ENCODE results near the gene RTN4. TPM values are rescaled to one million over a fixed set of nuclear protein-coding genes. Genes with fewer than 3 reads are reported as not detected.

The RTN4 gene
- polyA plus RNA-seq, 2 donors: 116 to 121 TPM

- Histone ChIP-seq H3K9me3 (ENCODE audit: control insufficient read depth in 2 of 2, insufficient read depth in 1 of 2, low read depth in 1 of 2, low read length in 1 of 2) (no peaks in the 10 kb centered on the region), H3K36me3 (ENCODE audit: control insufficient read depth in 2 of 2, insufficient read depth in 2 of 2, low read length in 1 of 2) (peaks cover 5 to 12% of the 10 kb centered on the region in 2 donors), H3K4me1 (ENCODE audit: control insufficient read depth in 2 of 2, insufficient read depth in 2 of 2, low read length in 1 of 2) (peaks cover 0 to 16% of the 10 kb centered on the region in 2 donors), H3K4me3 (ENCODE audit: low read depth in 1 of 2, low read length in 2 of 2) (no peak overlapping the region), H3K27me3 (ENCODE audit: control insufficient read depth in 1 of 2, insufficient read depth in 2 of 2, low read length in 2 of 2) (no peaks in the 10 kb centered on the region), H3K27ac (ENCODE audit: low read depth in 2 of 2, low read length in 1 of 2) (no peak overlapping the region)
- 95 to 96% methylated on average over 18 of the region's 18 CpGs for WGBS, 2 donors
These were observed 82.4 kb downstream of the RTN4 start for GRCh38 chr2:54967759-54968365.

- H3K27ac ChIP-seq (ENCODE audit: low read depth in 2 of 2, low read length in 1 of 2): no peak overlapping the region
- no peak overlapping the region for H3K4me3 ChIP-seq (ENCODE audit: low read depth in 1 of 2, low read length in 2 of 2)
- no peaks in the 10 kb centered on the region for H3K9me3 ChIP-seq (ENCODE audit: control insufficient read depth in 2 of 2, insufficient read depth in 1 of 2, low read depth in 1 of 2, low read length in 1 of 2)
- H3K36me3 ChIP-seq (ENCODE audit: control insufficient read depth in 2 of 2, insufficient read depth in 2 of 2, low read length in 1 of 2): peaks cover 5 to 12% of the 10 kb centered on the region in 2 donors
- H3K4me1 ChIP-seq (ENCODE audit: control insufficient read depth in 2 of 2, insufficient read depth in 2 of 2, low read length in 1 of 2): peaks cover 0 to 18% of the 10 kb centered on the region in 2 donors
- H3K27me3 ChIP-seq (ENCODE audit: control insufficient read depth in 1 of 2, insufficient read depth in 2 of 2, low read length in 2 of 2): no peaks in the 10 kb centered on the region
- 70 to 81% methylated on average over 4 of the region's 4 CpGs for WGBS, 2 donors
These were observed 83.0 kb downstream of the RTN4 start for GRCh38 chr2:54967269-54967668.

DNA sequence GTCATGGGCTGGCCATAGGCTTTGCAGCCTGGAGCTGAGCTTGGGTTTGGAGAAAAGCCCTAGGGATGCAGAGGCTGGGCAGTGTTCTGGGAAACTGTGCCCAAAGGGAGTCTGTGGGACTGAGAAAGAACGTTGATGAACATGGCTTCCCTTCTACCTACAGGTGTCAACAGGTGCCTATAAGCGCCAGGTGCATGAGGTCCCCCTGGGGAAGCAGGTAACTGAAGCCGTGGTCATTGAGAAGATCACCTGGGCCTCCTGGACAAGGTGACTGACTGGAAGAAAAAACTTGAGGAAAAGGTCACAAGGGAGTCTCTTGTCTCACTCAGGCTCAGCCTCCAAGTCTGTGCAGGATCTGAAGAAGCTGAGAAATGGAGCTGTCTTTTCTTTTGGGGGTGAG, 83.4 kb downstream of the RTN4 start:
- 92 to 95% methylated on average over 3 of the region's 3 CpGs for WGBS, 2 donors
- Histone ChIP-seq H3K27ac (ENCODE audit: low read depth in 2 of 2, low read length in 1 of 2) (peak overlapping the region in 1 of 2 donors; percentile 84), H3K27me3 (ENCODE audit: control insufficient read depth in 1 of 2, insufficient read depth in 2 of 2, low read length in 2 of 2) (no peaks in the 10 kb centered on the region), H3K9me3 (ENCODE audit: control insufficient read depth in 2 of 2, insufficient read depth in 1 of 2, low read depth in 1 of 2, low read length in 1 of 2) (no peaks in the 10 kb centered on the region), H3K4me3 (ENCODE audit: low read depth in 1 of 2, low read length in 2 of 2) (no peak overlapping the region), H3K4me1 (ENCODE audit: control insufficient read depth in 2 of 2, insufficient read depth in 2 of 2, low read length in 1 of 2) (peaks cover 0 to 18% of the 10 kb centered on the region in 2 donors), H3K36me3 (ENCODE audit: control insufficient read depth in 2 of 2, insufficient read depth in 2 of 2, low read length in 1 of 2) (peaks cover 5 to 12% of the 10 kb centered on the region in 2 donors)

- no peak overlapping the region for H3K4me3 ChIP-seq (ENCODE audit: low read depth in 1 of 2, low read length in 2 of 2)
- 66 to 70% methylated on average over 8 of the region's 8 CpGs for WGBS, 2 donors
- H3K36me3 ChIP-seq (ENCODE audit: control insufficient read depth in 2 of 2, insufficient read depth in 2 of 2, low read length in 1 of 2): peaks cover 5 to 12% of the 10 kb centered on the region in 2 donors
- H3K9me3 ChIP-seq (ENCODE audit: control insufficient read depth in 2 of 2, insufficient read depth in 1 of 2, low read depth in 1 of 2, low read length in 1 of 2): no peaks in the 10 kb centered on the region
- H3K4me1 ChIP-seq (ENCODE audit: control insufficient read depth in 2 of 2, insufficient read depth in 2 of 2, low read length in 1 of 2): peaks cover 0 to 18% of the 10 kb centered on the region in 2 donors
- no peaks in the 10 kb centered on the region for H3K27me3 ChIP-seq (ENCODE audit: control insufficient read depth in 1 of 2, insufficient read depth in 2 of 2, low read length in 2 of 2)
- peak overlapping the region; percentile 44 to 84 for H3K27ac ChIP-seq (ENCODE audit: low read depth in 2 of 2, low read length in 1 of 2)
These were observed 84.0 kb downstream of the RTN4 start for GRCh38 chr2:54966165-54966832.

DNA sequence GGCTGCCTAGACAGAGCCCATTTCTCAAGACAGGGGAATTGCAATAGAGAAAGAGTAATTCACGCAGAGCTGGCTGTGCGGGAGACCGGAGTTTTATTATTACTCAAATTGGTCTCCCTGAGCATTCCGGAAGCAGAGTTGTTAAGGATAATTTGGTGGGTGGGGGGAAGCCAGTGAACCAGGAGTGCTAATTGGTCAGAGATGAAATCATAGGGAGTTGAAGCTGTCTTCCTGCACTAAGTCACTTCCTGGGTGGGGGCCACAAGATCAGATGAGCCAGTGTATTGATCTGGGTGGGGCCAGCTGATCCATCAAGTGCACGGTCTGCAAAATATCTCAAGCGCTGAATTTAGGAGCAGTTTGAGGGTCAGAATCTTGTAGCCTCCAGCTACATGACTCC, 84.8 kb downstream of the RTN4 start:
- WGBS, 2 donors: 92 to 93% methylated on average over 6 of the region's 6 CpGs
- Histone ChIP-seq H3K4me3 (ENCODE audit: low read depth in 1 of 2, low read length in 2 of 2) (no peak overlapping the region), H3K27me3 (ENCODE audit: control insufficient read depth in 1 of 2, insufficient read depth in 2 of 2, low read length in 2 of 2) (no peaks in the 10 kb centered on the region), H3K36me3 (ENCODE audit: control insufficient read depth in 2 of 2, insufficient read depth in 2 of 2, low read length in 1 of 2) (peaks cover 5 to 11% of the 10 kb centered on the region in 2 donors), H3K27ac (ENCODE audit: low read depth in 2 of 2, low read length in 1 of 2) (no peak overlapping the region), H3K4me1 (ENCODE audit: control insufficient read depth in 2 of 2, insufficient read depth in 2 of 2, low read length in 1 of 2) (peaks cover 0 to 16% of the 10 kb centered on the region in 2 donors), H3K9me3 (ENCODE audit: control insufficient read depth in 2 of 2, insufficient read depth in 1 of 2, low read depth in 1 of 2, low read length in 1 of 2) (no peaks in the 10 kb centered on the region)

GRCh38 chr2:54964816-54965215, 85.4 kb downstream of the RTN4 start:
- H3K27me3 ChIP-seq (ENCODE audit: control insufficient read depth in 1 of 2, insufficient read depth in 2 of 2, low read length in 2 of 2): no peaks in the 10 kb centered on the region
- H3K4me1 ChIP-seq (ENCODE audit: control insufficient read depth in 2 of 2, insufficient read depth in 2 of 2, low read length in 1 of 2): peaks cover 0 to 16% of the 10 kb centered on the region in 2 donors
- peaks cover 5 to 8% of the 10 kb centered on the region in 2 donors for H3K36me3 ChIP-seq (ENCODE audit: control insufficient read depth in 2 of 2, insufficient read depth in 2 of 2, low read length in 1 of 2)
- H3K9me3 ChIP-seq (ENCODE audit: control insufficient read depth in 2 of 2, insufficient read depth in 1 of 2, low read depth in 1 of 2, low read length in 1 of 2): no peaks in the 10 kb centered on the region
- WGBS, 2 donors: 58 to 62% methylated on average over 4 of the region's 4 CpGs
- no peak overlapping the region for H3K27ac ChIP-seq (ENCODE audit: low read depth in 2 of 2, low read length in 1 of 2)
- no peak overlapping the region for H3K4me3 ChIP-seq (ENCODE audit: low read depth in 1 of 2, low read length in 2 of 2)

DNA sequence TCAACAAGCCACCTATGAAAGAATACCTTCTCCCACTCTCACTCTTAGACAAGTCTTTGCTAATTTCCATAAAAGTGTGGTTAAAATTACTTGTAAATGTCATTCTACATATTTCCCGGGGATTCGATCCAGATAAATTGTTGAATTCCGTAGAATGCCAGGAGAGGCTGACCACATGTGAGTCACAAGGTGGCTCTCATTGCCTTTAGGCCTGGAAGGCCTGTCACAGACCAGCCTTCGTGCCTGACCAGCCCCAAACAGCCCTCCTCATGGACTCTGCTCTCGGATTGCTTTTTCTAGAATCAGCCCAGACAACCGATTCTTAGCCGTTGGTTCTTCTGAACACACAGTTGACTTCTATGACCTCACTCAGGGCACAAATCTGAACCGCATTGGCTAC, 86.0 kb downstream of the RTN4 start:
- Histone ChIP-seq H3K4me3 (ENCODE audit: low read depth in 1 of 2, low read length in 2 of 2) (no peak overlapping the region), H3K4me1 (ENCODE audit: control insufficient read depth in 2 of 2, insufficient read depth in 2 of 2, low read length in 1 of 2) (peaks cover 0 to 16% of the 10 kb centered on the region in 2 donors), H3K36me3 (ENCODE audit: control insufficient read depth in 2 of 2, insufficient read depth in 2 of 2, low read length in 1 of 2) (peaks cover 1 to 8% of the 10 kb centered on the region in 2 donors), H3K9me3 (ENCODE audit: control insufficient read depth in 2 of 2, insufficient read depth in 1 of 2, low read depth in 1 of 2, low read length in 1 of 2) (no peaks in the 10 kb centered on the region), H3K27ac (ENCODE audit: low read depth in 2 of 2, low read length in 1 of 2) (no peak overlapping the region), H3K27me3 (ENCODE audit: control insufficient read depth in 1 of 2, insufficient read depth in 2 of 2, low read length in 2 of 2) (no peaks in the 10 kb centered on the region)
- WGBS, 2 donors: 94 to 96% methylated on average over 8 of the region's 8 CpGs

DNA sequence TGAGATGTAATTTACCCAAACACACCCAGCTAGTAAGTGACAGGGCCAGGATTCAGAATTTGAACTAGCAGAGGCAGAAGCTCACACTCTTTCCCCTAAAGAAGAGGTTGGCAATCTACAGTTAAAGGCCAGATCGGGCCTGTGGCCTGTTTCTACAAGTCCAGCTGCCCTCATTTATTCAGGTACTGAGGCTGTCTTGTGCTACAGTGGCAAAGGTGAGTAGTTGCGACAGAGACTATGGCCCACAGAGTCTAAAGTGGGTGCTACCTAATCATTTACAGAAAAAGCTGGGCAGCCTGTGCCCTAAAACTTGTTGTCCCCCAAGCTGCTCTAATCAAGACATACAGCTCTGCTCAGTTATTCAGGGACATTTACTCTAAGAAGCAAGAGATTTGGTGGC, 86.8 kb downstream of the RTN4 start:
- no peak overlapping the region for H3K4me3 ChIP-seq (ENCODE audit: low read depth in 1 of 2, low read length in 2 of 2)
- peaks cover 0 to 16% of the 10 kb centered on the region in 2 donors for H3K4me1 ChIP-seq (ENCODE audit: control insufficient read depth in 2 of 2, insufficient read depth in 2 of 2, low read length in 1 of 2)
- H3K27me3 ChIP-seq (ENCODE audit: control insufficient read depth in 1 of 2, insufficient read depth in 2 of 2, low read length in 2 of 2): no peaks in the 10 kb centered on the region
- no peaks in the 10 kb centered on the region for H3K9me3 ChIP-seq (ENCODE audit: control insufficient read depth in 2 of 2, insufficient read depth in 1 of 2, low read depth in 1 of 2, low read length in 1 of 2)
- peak overlapping the region in 1 of 2 donors; percentile 63 for H3K27ac ChIP-seq (ENCODE audit: low read depth in 2 of 2, low read length in 1 of 2)
- WGBS, 2 donors: 78 to 81% methylated on average over 2 of the region's 2 CpGs
- peaks cover 0 to 6% of the 10 kb centered on the region in 2 donors for H3K36me3 ChIP-seq (ENCODE audit: control insufficient read depth in 2 of 2, insufficient read depth in 2 of 2, low read length in 1 of 2)

- no peaks in the 10 kb centered on the region for H3K9me3 ChIP-seq (ENCODE audit: control insufficient read depth in 2 of 2, insufficient read depth in 1 of 2, low read depth in 1 of 2, low read length in 1 of 2)
- no peak overlapping the region for H3K4me3 ChIP-seq (ENCODE audit: low read depth in 1 of 2, low read length in 2 of 2)
- peaks cover 0 to under 1% of the 10 kb centered on the region in 2 donors for H3K36me3 ChIP-seq (ENCODE audit: control insufficient read depth in 2 of 2, insufficient read depth in 2 of 2, low read length in 1 of 2)
- WGBS, 2 donors: 69 to 76% methylated on average over 3 of the region's 3 CpGs
- no peaks in the 10 kb centered on the region for H3K27me3 ChIP-seq (ENCODE audit: control insufficient read depth in 1 of 2, insufficient read depth in 2 of 2, low read length in 2 of 2)
- H3K27ac ChIP-seq (ENCODE audit: low read depth in 2 of 2, low read length in 1 of 2): no peak overlapping the region
- peaks cover 0 to 16% of the 10 kb centered on the region in 2 donors for H3K4me1 ChIP-seq (ENCODE audit: control insufficient read depth in 2 of 2, insufficient read depth in 2 of 2, low read length in 1 of 2)
These were observed 87.3 kb downstream of the RTN4 start for GRCh38 chr2:54962935-54963440.
